Stimulated activated CD8-positive, alpha-beta memory T cell treated with anti-CD3 and anti-CD28 coated beads, Interleukin-4, amount 100 ng/mL, for 4 hours (primary cell): ENCODE results near the gene CTTN.

Experiments
- DNase-seq, 2 donors: peaks; one replicate each; pipeline ENCODE4 v3.0.0-alpha.2; 2020; ENCODE audit warnings: low read depth in 2 of 2, low spot score in 1 of 2

CTTN gene

GRCh38 chr11:70397983-70398833 is at the start of gene CTTN:
TSS of gene CTTN (plus strand) at chr11:70398529. CDS start at chr11:70407298, 8,769 bp downstream.
- peak in 1 of 2 donors; percentile 26 for DNase-seq

DNA sequence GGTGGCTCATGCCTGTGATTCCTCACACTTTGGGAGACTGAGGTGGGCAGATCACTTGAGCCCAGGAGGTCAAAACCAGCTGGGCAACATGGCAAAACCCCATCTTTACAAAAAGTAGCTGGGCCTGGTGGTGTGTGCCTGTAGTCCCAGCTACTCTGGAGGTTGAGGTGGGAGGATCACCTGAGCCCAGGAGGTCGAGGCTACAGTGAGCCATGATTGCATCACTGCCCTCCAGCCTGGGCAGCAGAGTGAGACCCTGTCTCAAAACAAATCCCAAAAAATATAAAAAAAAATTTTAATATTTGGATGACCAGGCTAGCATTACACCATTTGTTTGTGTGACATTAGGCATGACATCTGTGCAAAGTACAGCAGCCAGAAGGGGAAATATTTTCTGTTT is 49.7 kb upstream of the CTTN start:
- no peak for DNase-seq

DNA sequence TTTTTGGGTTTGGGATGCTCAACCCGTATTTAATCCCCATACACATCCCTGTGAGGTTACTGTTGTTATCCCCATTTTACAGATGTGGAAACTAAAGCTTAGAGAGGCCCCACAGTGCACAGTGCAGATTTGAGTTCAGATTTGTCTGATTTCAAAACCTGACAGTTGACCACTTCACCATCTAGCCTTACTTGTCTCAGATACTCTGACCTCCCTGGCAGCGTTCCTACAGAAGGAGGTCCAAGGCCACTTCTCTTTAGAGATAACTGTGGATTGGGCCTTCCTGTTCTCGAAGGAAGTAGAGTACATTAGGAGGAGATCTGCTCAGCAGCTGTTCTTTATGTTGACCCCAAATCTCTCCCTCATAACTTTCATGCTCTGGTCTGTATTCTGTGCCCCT is 46.7 kb upstream of the CTTN start:
- no peak for DNase-seq

DNA sequence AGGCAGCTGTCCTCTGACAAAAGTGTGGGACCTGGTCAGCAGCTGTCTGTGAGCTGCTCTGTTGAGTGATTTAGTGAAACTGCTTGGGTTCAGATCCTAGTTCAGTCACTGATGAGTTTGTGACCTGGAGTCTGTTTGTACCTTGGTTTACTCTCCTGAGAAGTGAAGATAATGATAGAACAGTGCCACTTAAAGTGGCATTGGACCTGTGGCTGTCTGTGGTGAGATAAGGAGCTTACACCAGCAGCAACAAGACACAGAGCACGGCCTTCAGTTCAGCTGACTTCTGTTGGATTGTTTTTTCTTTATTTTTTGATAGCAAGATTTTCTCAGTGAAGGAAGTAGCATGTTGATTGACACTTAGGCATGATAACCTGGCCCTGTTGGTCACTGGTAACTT is 46.2 kb upstream of the CTTN start:
- DNase-seq = no peak

GRCh38 chr11:70352601-70353000 is 45.7 kb upstream of the CTTN start:
- no peak for DNase-seq

- no peak for DNase-seq
Measured at GRCh38 chr11:70353329-70353728, 45.0 kb upstream of the CTTN start.

GRCh38 chr11:70353900-70354568 is 44.3 kb upstream of the CTTN start:
- no peak for DNase-seq

- DNase-seq = no peak
Measured at GRCh38 chr11:70354629-70355028, 43.7 kb upstream of the CTTN start.

DNA sequence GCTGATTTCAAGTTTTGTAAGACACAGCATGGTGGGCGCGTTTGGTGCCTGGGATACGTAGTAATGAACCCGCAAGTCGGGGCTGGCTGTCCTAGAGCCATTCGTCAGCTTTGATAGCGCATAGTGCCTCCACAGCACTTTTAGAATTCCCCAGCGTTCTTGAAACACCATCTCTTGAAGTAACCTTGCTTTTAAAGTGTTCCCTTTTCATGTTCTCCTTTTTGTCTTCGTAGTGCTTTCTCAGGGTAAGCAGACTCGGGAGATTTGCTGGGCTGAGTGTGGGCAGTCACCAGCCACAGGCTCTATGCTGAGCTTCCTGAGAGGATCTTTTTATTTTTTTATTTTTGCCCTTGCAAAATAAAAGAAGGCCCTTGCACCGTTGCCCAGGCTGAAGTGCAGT is 39.6 kb upstream of the CTTN start:
- DNase-seq = no peak

DNA sequence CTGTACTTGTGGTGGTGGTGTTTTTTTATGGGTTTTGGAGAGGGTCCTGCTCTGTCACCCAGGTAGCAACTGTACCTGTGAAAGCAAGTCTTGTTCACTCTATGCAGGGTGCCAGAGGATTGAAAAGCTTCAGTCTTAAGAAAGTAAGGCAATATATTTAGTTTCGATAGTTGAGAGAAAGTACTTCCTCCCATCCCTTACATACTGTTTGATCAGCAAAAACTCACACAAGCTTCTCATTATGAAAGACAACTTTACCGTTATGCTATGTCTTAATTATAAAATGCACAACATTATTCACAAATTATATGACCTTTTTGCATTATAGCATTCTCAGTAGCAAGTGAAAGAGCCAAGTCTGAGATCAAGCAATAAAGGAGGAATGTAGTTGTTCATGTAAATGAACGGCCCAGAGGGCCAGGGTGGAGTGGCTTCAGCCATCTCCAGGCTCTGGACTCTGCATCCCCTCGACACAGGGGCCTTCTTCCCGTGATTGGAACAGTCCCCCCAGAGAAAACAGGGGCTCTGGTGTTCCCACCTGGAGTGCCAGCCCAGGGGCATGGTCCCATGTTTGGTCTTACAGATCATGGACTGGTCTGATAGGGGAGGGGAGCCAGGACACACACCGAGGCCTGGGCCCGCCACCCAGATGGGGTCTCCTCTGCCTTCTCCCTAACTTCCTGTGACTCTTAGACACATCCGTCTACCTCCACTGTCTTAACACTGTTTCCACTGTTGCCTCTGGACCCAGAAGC is 38.7 kb upstream of the CTTN start:
- no peak for DNase-seq

DNA sequence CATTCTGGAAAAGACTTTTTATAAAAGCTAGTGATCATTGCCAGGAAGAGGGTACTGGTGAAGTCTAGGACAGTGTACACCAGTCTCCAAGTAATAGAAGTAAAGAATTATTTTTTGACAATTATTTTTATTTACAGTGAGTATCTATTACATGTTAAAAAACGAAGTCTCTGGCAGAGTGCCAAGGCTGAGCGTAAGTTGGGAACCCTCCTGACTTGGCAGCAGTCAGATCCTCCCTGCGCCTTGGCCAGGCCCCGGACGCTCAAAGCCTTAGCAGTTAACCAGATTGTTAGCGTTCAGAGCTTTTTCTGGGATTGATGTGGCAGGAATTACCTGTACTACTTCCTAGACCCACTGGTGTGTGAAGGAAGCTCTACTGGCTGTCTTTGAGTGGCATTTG is 38.1 kb upstream of the CTTN start:
- no peak for DNase-seq

DNA sequence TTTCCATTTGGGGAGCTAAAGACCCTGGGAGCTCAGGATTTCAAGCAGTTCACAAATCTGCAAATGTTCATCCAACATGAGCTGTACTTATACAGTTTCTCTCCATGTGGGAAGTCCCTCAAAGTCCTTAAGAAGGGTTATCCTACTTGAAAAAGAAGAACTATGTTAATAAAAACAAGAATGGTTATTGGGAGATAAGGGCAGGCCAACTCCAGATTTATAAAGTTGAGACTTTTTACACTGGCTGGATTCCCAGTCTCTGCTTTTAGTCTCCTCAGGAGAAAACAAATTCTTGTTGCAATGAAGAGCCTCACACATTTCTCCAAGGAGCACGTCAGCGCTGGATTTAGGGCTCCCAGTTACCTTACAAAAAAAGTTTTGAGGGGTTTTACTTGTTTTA is 34.2 kb upstream of the CTTN start:
- DNase-seq = no peak

DNA sequence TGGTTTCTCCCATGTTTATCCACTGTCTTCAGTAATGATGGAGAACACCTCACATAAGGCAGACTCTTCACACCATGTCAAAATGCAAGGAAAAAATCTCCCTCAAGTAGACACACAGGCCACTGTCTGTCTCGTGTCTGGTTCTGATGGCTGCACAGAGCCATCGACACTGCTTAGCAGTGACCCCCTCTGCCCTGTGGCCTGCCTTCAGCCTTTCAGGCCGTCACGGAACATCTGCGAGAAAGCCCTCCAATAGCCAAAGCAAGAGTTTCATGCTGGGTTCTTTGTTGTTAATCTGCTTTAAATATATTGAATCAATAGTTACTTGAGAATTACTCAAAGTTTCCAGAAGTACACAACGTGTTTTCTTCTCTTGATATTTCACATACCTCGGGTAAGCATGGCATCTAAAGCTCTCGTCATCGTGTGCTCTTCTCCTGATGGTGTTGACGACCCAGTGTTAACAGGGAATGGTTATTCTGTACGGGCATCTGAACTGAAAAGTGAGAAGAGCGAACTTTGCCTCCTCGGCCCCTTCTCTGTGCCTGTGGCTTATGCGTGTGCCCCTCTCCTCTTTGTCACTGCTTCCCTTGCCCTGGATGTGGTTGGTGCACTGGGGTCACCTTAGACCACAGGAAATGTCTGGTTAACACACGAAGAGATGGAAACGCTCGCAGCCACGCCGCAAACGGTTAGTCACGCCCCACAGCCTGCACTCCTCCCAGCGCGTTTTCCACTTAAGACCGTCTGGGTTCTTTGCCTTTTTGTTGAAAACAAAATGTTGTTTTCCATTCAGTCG is 33.4 kb upstream of the CTTN start:
- DNase-seq = peak; percentile 35 to 63

- DNase-seq = no peak
Measured at GRCh38 chr11:70365544-70365927, 32.8 kb upstream of the CTTN start.

DNA sequence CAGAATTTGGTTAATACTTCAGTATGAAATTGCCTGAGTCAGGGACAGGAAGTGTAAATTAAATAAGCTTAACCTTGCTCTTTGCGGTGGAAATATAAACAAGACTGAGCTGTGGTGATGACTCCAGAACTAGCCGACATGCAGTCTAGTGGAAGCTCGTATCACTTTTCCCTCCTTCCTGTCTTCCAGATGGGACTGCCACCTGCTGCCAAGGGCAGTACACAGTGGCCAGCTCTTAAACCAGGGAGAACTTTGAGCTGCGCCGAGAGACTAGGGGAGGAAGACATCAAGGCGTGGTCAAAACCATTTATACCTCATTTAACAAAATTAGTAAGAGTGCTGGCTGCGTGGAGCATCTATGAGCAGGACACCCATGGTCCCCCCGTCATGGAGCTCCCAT is 31.3 kb upstream of the CTTN start:
- no peak for DNase-seq

DNA sequence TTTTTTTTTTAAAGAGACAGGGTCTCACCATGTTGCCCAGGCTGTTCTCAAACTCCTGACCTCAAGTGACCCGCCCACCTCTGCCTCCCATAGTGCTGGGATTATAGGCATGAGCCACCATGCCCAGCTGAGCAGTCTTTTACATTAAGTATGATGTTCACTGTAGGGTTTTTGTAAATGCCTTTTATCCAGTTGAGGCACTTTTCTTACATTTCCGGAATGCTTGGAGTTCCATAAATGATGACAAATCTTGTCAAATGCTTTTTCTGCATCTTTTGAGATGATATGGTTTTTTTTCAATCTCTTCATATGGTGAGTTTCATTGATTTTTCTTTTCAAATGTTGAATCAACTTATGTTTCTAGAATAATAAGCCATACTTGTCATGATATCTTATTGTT is 29.4 kb upstream of the CTTN start:
- no peak for DNase-seq

DNA sequence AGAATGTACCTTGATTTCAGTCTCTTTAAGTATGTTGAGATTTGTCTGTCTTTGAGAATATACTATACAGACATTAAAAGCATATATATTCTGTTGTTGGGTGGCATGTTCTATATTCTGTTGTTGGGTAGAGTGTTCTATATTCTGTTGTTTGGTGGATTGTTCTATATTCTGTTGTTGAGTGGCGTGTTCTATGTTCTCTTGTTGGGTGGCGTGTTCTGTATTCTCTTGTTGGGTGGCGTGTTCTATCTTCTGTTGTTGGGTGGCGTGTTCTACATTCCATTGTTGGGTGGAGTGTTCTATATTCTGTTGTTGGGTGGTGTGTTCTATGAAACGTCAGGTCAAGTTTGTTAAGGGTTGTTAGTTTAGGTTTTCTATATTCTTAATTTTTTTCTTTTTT is 27.1 kb upstream of the CTTN start:
- no peak for DNase-seq

DNA sequence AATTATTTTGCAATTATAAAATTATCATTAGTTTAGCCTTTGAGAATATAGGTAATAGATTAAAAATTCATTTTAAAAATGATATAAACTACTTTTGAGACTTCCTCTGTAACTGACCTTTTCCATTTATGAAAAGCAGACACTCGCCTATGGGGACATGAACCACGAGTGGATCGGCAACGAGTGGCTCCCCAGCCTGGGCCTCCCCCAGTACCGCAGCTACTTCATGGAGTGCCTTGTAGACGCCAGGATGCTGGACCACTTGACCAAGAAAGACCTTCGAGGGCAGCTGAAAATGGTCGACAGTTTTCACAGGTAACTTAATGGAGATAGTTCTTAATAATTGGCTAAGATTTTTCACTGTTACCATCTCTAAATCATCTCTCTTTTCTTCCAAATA is 26.3 kb upstream of the CTTN start:
- DNase-seq = no peak

DNA sequence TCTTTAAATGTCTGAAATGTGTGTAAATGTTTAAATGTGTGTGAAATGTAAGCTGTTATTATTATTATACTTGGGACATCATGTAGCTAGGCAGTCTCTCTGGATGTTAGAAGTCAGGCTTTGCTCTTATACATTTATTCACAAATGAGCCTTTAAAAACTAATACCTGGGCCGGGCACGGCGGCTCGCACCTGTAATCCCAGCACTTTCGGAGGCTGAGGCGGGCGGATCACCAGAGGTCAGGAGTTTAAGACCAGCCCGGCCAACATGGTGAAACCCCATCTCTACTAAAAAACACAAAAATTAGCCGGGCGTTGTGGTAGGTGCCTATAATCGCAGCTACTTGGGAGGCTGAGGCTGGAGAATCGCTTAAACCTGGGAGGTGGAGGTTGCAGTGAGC is 21.7 kb upstream of the CTTN start:
- DNase-seq = no peak

DNA sequence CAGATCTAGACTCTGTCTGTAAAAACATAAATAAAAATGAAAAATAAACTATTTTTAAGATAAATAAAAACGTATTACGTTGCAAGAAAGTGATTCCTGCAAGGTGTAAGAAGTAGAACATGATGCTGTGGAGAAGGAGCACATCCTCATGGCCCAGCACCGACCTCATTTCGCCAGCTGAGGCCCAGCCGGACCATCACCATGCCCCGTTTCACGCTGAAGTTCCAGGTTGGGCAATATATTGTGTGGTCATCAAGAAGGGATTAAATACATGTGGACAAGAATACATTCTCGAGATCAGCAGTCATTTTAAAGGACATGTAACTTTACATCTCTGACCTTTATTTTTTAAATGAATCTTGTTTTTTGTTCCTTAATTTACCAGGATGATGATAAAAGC is 20.7 kb upstream of the CTTN start:
- no peak for DNase-seq

GRCh38 chr11:70378506-70379134 is 19.7 kb upstream of the CTTN start:
- DNase-seq = no peak
